ENCODE results near the gene TTC6.

Gene TTC6

GRCh38 chr14:37585101-37585511 is 10.3 kb upstream of the TTC6 start:
- TF ChIP-seq CSRNP3 (CRISPR knock-in tag; IDR thresholded peaks at IDR 0.05) (no peak), GLIS3 (CRISPR knock-in tag; IDR thresholded peaks at IDR 0.05) (no peak), ZFP30 (CRISPR knock-in tag; IDR thresholded peaks at IDR 0.05) (no peak), POU6F1 (CRISPR knock-in tag; IDR thresholded peaks at IDR 0.05; ENCODE audit: borderline replicate concordance, low read depth) (no peak), ZNF70 (CRISPR knock-in tag; IDR thresholded peaks at IDR 0.05) (no peak), ZC3H10 (CRISPR knock-in tag; IDR thresholded peaks at IDR 0.05) (no peak), ISL1 (CRISPR knock-in tag; IDR thresholded peaks at IDR 0.05) (no peak), PPARA (CRISPR knock-in tag; IDR thresholded peaks at IDR 0.05; ENCODE audit: borderline replicate concordance) (no peak), OSR1 (CRISPR knock-in tag; IDR thresholded peaks at IDR 0.05) (no peak), ZNF565 (CRISPR knock-in tag; conservative IDR thresholded peaks at IDR 0.05; ENCODE audit: low read depth) (no peak), ARNTL (CRISPR knock-in tag; IDR thresholded peaks at IDR 0.05; ENCODE audit: borderline replicate concordance, low read depth) (no peak), TSHZ2 (CRISPR knock-in tag; IDR thresholded peaks at IDR 0.05) (no peak), RARB (CRISPR knock-in tag; IDR thresholded peaks at IDR 0.05) (no peak), BACH2 (CRISPR knock-in tag; IDR thresholded peaks at IDR 0.05; ENCODE audit: borderline replicate concordance) (no peak), ESRRG (CRISPR knock-in tag; IDR thresholded peaks at IDR 0.05) (no peak), CSDC2 (CRISPR knock-in tag; IDR thresholded peaks at IDR 0.05) (no peak), TCF4 (CRISPR knock-in tag; IDR thresholded peaks at IDR 0.05; ENCODE audit: borderline replicate concordance) (no peak), ZFP3 (CRISPR knock-in tag; IDR thresholded peaks at IDR 0.05) (no peak)
- TF ChIP-seq, protein P1, sequence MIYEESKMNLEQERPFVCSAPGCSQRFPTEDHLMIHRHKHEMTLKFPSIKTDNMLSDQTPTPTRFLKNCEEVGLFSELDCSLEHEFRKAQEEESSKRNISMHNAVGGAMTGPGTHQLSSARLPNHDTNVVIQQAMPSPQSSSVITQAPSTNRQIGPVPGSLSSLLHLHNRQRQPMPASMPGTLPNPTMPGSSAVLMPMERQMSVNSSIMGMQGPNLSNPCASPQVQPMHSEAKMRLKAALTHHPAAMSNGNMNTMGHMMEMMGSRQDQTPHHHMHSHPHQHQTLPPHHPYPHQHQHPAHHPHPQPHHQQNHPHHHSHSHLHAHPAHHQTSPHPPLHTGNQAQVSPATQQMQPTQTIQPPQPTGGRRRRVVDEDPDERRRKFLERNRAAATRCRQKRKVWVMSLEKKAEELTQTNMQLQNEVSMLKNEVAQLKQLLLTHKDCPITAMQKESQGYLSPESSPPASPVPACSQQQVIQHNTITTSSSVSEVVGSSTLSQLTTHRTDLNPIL (CRISPR knock-in tag; IDR thresholded peaks at IDR 0.05; ENCODE audit: low read depth), result no peak
- TF ChIP-seq, protein P2, sequence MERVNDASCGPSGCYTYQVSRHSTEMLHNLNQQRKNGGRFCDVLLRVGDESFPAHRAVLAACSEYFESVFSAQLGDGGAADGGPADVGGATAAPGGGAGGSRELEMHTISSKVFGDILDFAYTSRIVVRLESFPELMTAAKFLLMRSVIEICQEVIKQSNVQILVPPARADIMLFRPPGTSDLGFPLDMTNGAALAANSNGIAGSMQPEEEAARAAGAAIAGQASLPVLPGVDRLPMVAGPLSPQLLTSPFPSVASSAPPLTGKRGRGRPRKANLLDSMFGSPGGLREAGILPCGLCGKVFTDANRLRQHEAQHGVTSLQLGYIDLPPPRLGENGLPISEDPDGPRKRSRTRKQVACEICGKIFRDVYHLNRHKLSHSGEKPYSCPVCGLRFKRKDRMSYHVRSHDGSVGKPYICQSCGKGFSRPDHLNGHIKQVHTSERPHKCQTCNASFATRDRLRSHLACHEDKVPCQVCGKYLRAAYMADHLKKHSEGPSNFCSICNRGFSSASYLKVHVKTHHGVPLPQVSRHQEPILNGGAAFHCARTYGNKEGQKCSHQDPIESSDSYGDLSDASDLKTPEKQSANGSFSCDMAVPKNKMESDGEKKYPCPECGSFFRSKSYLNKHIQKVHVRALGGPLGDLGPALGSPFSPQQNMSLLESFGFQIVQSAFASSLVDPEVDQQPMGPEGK (CRISPR knock-in tag; IDR thresholded peaks at IDR 0.05; ENCODE audit: borderline replicate concordance), result no peak
- no peak for ATAC-seq

DNA sequence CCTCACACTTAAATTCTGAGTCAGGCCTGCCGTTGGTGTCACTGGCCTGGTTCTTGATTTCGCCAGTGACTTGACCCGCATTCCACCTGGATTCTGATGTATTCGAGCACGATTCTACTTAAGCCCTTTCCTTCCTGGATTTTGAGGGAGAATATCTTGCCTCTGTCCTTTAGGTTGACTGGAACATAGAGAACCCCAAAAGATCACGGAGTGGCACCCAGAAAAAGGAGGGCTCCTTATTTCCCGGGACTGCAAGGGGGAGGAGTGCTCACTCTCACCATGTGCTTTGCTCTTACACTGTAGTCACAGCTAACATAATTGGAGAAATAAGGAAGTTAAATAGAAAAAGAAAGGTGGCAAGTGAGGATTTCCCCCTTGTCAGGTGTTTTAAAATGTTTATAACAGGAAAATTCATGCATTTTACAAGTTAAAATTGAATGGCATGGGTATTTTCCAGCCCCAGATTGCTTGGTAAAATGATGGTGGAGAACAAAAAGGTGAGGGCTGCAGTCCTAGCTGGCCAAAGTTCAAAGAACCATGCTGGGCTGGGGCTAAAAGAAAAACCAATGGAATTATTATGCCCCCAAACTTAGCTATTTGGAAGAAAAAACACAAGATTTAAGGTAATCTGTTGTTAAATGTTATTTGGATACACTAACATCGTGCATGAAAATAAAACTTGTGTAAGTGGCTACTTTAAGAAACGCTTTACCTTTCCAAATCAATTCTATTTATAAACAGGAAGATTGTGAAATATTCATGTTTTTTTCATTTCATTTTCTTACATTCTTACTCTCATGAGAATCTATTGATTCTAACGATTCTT is 9.2 kb upstream of the TTC6 start:
- ATAC-seq, result no peak
- TF ChIP-seq TOX (CRISPR knock-in tag; IDR thresholded peaks at IDR 0.05; ENCODE audit: borderline replicate concordance) (no peak), ZC3H10 (CRISPR knock-in tag; IDR thresholded peaks at IDR 0.05) (no peak), TSHZ2 (CRISPR knock-in tag; IDR thresholded peaks at IDR 0.05) (no peak), BACH2 (CRISPR knock-in tag; IDR thresholded peaks at IDR 0.05; ENCODE audit: borderline replicate concordance) (no peak), PPARA (CRISPR knock-in tag; IDR thresholded peaks at IDR 0.05; ENCODE audit: borderline replicate concordance) (no peak), CSRNP3 (CRISPR knock-in tag; IDR thresholded peaks at IDR 0.05) (no peak)
- TF ChIP-seq, protein P1 (CRISPR knock-in tag; IDR thresholded peaks at IDR 0.05; ENCODE audit: low read depth), result no peak

Measured in SK-N-SH treated with all-trans-retinoic acid at 6 μM for 48 hours (cell line).